ENCODE measurements around the gene GKN2.

GKN2 gene, protein sequence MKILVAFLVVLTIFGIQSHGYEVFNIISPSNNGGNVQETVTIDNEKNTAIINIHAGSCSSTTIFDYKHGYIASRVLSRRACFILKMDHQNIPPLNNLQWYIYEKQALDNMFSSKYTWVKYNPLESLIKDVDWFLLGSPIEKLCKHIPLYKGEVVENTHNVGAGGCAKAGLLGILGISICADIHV

DNA sequence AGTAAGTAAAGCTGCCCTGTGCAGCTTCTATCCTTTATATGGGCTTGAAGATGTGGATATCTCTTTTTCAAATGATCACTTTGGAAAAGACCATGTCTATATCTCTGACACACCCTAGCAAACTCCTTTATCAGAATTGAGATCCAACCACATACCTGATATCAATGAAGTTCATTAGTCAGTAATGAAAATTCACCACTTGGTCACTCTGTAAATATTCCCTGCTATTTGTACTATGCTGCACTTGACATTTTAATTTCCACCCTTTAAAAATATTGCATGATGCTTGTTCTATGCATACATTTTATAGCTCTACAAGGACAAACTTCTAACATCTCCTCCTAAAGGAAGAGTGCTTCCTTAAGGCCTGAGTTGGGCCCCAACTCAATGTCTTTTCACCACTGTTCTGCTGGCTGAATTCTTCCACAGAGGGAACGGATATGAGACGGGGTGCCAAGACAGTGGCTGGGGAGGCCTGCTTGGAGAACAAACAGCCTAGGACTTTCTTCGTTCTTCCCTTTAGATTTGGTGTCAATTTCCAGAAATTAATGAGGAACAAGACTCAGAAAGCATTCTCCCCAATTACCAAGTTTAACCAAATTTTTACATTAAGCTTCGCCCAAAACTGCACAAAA, at the start of gene GKN2:
GKN2 (minus strand) TSS at position 7 of the 635 bp plus-strand sequence. CDS start 32 bp downstream, outside the sequence.
- no peak for DNase-seq (ENCODE audit: low spot score)

DNA sequence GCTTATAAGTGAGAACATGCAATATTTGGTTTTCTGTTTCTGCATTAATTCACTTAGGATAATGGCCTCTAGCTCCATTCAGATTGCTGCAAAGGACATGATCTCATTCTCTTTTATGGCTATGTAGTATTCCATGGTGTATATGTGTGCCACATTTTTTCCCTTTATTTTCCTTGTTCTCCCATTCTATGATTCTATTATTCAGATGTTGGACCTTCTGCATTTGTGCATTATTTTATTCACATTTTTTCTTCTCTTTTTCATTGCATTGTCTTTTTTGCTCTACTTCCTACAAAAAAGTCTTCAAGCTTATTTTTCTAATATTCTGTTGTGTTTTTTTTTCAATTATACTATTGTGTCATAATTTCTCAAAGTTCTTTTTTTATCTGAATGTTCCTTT, 49.2 kb upstream of the GKN2 start:
- DNase-seq (ENCODE audit: low spot score): no peak

DNA sequence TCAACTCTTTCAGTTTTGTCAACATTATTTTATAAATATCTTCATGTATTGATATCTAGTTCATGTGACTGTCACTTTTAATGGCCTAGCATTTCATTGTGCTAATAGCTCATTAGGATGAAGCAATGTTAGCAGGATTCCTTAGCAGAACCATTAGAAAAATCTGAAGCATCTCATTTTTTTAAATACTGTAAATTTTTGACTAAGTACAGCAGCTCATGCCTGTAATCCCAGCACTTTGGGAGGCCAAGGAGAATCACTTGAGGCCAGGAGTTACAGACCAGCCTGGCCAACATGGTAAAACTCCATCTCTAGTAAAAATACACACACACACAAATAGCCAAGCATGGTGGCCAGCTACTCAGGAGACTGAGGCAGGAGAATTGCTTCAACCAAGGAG, 44.7 kb upstream of the GKN2 start:
- no peak for DNase-seq (ENCODE audit: low spot score)

DNA sequence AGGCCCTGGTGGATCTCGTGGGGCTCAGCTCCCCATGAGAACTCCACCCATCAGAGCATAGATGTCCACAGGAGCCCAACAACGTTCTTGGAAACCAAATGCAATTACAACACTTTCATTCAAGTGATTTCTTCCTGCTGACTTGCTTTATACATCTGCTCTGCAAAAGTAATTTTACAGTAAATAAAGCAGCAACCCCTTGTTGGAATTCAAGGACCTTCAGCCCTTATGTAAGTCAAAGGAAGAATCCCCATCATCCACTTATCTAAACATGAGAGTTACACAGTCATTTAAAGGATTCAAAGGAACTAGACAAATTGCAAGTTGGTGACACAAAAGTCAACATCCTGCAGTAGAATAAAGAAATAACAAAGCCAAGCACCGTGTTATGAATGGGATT, 43.2 kb upstream of the GKN2 start:
- no peak for DNase-seq (ENCODE audit: low spot score)

DNA sequence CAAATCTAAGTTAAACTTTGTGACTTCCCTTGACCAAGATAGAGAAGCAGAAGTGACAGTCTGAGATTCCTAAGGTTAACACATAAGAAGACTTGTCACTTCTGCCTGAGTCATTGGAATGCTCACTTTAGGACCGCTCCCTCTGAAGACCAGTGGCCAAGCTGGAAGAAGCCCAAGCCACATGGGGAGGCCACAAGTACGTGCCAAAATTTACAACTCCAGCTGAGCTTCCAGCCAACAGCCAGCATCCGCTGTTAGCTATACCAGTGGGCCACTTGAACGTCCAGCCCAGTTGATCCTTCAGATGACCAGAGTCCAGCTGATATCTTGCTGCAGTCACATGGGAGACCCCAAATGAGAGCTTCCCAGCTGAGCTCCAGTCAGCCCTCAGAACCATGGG, 42.2 kb upstream of the GKN2 start:
- DNase-seq (ENCODE audit: low spot score): peak; percentile 26

DNA sequence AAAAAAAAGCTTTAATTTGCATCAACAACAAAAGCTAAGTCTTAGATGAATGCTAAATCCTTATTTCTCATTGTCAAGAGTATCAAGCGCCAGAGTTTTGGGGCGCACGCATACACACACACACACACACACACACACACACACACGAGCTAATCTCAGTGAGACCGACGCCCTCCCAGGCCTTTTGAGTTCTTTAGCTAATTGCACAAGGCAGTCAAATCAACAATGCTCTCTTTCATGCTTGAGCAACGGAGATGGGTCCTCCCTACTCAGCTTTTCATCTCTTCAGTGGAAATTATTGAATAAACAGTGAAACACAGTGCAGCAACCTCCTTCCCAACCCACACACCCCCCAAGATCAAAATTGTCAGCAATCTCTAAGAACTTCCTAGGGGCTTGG, 41.0 kb upstream of the GKN2 start:
- DNase-seq (ENCODE audit: low spot score): no peak

DNA sequence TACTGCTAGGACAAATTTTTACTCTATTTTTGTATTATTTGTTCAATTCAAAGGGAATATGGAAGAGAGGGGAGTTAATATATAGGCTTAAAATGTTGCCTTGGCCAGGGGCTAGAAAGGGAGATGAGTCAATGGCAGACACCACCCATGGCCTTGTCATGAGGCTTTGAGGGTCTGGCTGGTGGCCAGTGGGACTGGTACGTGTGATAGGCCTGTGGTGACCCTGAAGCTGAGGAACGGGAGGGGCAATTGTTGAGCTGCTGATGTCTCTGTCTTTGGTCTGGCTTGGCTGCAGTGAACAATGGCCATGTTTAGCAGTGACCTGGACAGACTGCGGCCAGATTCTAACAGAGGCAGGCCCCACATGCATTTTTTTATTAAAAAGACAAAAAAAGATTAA, 40.2 kb upstream of the GKN2 start:
- no peak for DNase-seq (ENCODE audit: low spot score)

DNA sequence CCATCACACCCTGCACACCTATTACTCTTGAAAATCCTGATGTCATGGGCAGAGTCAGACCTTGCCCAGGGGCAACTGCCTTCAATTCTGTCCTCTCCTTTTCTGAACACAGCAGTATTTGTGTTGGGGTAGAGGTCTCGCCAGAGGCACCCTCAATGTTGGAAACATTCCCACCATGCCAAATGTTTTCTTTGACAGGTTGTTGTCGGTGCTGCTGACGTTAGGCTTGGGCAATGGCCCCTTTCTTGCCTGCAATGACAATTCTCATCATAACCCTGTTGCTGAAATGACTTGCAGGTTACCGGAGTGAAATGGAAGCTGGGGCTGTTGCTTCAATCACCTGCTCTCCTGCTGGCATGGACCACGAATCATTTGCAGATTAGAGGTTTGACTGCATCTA, 39.6 kb upstream of the GKN2 start:
- no peak for DNase-seq (ENCODE audit: low spot score)

DNA sequence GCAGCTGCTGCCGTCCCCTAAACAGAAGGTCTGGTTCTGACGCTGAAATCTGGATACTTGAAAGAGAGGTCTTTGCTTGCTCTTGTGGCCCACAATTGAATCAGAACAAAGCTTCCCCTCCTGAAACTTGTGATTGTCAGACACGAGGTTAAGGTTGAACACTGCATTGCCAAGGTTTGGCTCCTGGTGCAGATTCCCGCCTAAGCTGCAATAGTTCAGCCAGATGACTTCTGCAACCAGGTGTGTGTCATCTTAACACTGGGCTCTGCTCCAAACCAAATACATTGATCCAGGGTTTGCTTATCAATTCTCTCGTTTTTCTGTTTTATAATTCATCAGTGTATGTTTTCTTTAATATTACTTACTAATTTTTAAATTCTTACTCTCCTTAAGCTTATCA, 36.3 kb upstream of the GKN2 start:
- no peak for DNase-seq (ENCODE audit: low spot score)

DNA sequence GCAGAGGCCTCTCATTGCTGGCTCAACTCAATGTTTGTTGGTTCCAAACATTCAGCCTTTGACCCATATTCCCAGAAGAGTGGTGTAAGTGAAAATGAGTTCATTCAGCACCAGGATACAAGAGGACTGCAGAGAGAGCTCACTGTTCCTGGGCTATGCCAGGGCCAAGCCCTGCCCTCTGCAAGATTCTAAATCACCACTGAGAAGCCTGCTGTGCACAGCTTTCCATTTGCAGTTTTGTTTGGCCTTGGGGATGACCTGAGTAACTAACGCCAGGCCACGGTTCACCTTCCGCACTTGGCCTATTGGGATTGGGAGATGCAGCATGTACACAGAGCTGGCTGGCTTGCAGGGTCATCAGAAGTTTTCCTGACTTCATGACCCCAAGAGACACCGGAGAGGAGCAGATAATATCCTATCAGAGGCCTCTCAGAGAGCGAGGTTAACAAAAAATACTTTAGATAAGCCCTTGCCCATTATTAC, 34.4 kb upstream of the GKN2 start:
- no peak for DNase-seq (ENCODE audit: low spot score)

DNA sequence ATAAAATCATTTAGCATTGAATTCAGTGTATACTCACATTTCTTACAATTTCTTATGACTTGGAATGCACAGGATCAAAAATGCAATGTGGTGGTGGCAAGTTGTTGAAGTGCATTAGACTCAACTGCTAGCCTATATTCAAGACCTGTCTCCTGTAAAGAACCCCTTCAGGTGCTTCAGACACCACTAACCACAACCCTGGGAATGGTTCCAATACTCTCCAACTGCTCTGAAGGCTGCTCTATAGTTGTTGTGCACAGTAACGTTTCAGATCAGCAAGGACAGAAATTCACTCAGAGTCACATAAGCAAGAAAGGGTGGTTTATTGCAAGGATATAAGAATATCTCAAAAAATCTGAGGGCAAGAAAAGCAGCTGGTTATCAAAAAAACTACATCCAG, 28.3 kb upstream of the GKN2 start:
- DNase-seq (ENCODE audit: low spot score): no peak

DNA sequence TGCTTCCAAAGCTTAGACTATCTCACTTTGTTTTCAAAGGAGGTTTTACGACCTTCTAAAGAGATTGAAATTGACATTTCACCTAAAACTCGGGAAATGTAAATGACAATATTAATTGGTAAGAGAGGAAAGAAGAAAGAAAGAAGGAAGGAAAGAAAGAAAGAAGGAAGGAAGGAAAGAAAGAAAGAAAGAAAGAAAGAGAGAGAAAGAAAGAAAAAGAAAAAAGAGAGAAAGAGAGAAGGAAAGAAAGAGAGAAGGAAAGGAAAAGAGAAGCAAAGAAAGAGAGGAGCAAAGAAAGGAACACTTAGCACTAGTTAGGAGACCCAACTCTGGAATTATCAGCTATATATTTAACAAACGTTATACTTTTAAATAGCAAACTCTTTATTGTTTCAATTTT, 25.4 kb upstream of the GKN2 start:
- no peak for DNase-seq (ENCODE audit: low spot score)

DNA sequence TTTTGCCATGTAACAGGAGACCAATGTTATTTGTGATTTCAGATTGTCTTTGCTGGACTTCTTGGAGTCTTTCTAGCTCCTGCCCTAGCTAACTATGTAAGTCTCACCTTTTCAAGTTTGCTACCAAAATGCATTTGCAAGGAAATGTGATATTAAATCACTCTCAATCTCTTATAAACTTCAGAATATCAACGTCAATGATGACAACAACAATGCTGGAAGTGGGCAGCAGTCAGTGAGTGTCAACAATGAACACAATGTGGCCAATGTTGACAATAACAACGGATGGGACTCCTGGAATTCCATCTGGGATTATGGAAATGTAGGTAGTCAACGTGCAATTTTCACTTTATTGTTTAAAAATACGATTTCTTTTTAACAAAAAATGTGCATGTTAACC, 24.8 kb upstream of the GKN2 start:
- DNase-seq (ENCODE audit: low spot score): no peak

DNA sequence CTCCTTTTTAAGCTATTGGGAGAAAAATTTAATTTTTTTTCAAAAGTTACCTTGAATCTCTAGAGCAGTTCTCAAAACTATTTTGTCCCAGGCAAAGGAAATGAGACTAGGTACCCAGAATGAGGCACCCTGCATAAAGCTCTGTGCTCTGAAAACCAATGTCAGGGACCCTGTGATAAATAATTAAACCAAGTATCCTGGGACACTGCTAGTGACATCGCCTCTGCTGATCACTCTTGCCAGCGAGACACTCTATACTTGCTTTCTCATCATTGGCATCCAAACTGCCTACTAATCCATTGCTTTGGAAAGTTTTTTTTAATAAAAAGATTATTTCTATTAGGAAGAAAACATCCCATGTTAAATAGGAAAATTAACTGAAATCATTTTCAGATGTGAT, 23.2 kb upstream of the GKN2 start:
- no peak for DNase-seq (ENCODE audit: low spot score)

DNA sequence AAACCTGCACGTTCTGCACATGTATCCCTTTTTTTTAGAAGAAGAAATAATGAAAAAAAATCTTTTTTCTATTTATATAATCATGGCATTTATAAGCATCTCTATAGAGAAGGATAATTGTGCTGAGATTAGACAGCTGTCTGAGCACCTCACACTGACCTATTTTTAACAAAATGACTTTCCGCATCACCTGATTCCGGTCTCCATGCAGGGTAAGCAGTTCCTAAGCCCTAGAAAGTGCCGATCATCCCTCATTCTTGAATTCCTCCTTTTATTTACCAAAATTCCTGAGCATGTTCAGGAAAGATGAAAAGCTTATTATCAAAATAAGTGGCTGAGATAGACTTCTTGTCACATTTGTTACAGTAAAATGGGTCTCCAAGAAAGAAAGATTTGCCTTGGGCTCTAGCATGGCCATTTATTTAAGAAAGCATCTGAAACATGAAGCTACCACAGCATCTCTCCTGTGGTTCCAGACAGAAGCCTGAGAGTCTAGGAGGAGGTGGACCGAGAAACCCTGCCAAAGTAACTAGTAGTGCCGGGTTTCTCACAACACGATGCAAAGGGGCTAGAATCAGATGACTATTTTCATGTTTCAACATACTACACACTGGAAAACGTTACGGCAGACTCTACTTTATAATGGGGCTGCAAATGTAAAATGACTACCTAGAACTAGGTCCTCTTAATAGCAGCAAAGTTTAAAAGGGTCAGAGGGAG, 22.4 kb upstream of the GKN2 start:
- no peak for DNase-seq (ENCODE audit: low spot score)

DNA sequence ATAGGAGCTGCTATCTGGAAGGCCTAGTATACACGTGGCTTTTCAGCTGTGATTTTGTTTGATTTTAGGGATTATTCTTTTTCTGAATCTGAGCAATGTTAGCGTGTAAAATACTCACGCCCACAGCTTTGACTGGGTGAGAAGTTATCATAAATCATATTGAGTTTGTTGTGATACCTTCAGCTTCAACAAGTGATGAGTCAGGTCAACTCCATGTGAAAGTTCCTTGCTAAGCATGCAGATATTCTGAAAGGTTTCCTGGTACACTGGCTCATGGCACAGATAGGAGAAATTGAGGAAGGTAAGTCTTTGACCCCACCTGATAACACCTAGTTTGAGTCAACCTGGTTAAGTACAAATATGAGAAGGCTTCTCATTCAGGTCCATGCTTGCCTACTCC, 21.6 kb upstream of the GKN2 start, which contains the start of gene GKN1:
GKN1 (plus strand) TSS at position 386 of the 400 bp plus-strand sequence. CDS start 42 bp downstream, outside the sequence.
- no peak for DNase-seq (ENCODE audit: low spot score)

DNA sequence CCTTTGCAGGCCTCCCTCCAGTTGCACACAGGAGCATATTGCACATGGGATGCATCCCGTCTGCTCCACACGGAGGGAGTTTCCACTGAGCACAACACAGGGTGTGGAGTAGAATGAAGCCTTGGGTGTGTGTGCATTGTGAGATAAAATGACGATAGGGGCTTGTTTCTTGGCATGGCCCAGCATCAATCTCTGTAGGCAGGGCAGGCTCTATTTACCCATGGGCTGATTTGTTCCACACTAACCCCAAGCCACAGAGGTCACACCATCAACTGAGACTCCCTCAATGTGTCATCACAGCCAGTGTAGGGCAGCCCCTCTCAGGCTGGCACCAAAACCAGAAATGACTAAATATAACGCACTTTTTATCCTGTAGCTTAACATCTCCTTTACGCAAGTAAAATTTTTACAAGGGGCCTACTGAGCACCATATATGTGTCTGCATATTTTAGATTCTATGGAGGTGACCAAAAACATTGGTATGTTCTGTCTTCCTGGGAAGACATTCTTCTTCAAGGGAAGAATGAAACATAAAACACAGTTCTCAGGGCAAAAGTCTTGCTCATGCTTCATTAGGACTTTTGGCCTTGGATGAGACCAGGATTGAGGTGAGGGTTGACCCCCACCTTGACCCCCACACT, 19.0 kb upstream of the GKN2 start:
- DNase-seq (ENCODE audit: low spot score): peak; percentile 21

DNA sequence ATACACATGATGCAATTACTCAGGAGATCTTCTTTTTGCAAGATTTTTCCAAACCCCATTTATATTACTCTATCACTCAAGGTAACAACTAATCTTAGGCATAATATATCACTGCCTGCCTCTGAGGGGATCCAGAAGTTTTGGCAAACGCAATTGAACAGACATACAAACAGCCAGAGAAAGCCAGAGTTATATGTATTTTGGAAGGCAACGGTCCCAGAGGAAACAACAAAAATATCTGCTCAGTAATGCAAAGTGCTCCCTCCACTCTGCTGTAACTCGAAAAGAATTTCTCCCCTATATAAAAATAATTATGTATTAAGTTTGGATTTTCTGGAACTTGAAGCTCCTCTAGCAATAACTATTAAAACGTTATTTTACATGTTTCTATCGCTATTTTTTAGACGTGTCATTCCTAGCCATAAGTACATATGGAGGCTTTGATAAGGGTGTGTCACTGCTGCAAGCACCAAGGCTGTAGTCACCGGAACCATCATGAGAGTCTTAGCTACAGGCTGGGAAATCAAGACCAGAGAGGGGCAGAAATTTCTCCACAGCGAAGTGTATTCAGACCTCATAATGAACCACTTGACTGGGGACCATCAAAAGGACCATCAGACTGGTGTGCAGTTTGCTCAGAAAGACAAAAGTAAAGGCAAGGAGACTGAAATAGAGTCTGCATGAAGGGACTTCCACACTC, 18.0 kb upstream of the GKN2 start:
- DNase-seq (ENCODE audit: low spot score): no peak

DNA sequence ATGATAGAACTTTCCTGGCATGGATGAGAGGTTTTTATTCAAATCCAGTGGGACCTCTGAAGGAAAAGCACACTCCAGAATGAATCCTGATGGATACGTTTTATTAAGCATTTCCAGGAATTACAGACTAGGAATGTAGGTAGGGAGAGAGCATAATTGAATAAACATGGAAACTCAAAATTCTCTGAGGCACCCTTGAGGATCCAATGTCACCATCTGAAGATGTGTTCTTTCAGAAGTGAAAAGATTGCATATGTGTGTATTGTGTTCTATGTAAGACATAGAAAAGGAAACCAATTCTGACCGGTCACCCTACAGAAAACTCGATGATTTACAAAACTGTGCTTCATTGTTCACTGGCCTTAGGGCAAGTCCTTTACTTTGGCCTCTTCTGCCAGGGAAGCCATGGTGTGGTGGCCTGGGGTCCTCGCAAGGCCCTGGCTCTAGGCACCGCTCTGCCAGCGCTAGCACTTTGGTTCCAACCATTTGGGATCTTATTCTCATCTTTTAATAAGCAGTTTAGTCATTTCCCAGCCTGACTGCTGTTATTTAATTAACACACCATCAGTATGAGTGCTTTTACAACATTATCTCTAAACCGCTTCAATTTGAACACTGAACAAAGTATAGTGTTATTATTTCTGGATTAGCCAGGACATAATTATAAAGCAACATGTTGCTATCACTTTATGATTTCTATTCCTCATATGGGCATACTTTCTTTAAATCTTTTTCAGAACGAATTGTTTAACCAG, 17.2 kb upstream of the GKN2 start:
- DNase-seq (ENCODE audit: low spot score): no peak

DNA sequence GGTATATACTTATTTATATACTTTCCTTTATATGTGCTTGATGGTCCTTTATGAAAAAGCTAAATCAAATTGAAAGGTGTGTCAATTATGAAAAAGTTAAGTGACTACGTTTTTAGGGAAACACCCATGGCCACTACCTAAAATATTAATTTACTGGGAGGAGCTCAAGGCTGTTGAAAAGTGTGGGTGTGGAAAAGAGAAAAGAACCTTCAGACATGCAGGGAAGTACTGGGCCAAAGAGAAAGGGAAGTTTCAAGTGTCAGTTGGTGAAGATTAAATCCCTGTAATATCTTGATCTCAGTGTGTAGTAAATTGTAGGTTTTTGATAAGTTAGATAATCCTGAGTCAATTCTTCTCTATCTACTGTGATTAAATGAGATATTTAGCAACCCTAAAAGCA, 15.5 kb upstream of the GKN2 start:
- no peak for DNase-seq (ENCODE audit: low spot score)

DNA sequence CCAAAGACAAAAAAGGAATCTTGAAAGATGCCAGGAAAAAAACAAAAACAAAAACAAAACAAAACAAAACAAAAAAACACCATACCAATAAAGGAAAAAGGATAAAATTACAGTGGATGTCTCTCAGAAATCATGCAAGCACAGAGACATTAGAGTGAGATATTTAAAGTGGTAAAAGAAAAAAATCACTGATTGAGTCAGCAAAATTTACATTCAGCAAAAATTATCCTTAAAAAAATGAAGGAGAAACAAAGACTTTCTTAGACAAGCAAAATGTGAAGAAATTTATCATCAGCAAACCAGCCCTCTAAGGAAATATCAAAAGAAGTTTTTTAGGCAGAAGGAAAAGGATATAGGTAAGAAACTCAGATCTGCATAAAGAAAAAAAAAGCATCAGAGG, 11.6 kb upstream of the GKN2 start:
- DNase-seq (ENCODE audit: low spot score): no peak

DNA sequence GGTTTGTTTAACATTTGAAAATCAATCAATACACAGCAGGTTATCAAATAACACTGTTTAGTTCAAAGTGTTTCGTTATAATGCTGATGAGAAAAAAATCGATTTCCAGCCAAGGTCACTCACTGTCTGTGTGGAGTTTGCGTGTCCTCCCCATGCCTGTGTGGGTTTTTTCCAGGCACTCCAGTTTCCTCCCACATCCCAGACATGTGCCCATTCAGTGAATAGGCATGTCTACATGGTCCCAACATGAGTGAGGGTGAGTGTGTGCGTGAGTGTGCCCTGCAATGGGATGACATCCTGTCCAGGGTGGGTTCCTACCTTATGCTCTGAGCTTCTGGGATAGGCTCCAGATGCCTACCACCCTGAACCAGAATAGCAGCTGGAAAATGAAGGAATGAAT, 8.7 kb upstream of the GKN2 start:
- DNase-seq (ENCODE audit: low spot score): no peak

Measured in LoVo (cell line).